WTC11 (cell line): Measurements from ENCODE around the gene NFIC. TPM values are rescaled to one million over a fixed set of nuclear protein-coding genes. Genes with fewer than 3 reads are reported as not detected.
"Not testable (repeated sequence)": the region's sequence is repeated elsewhere in the genome, so short reads cannot be mapped to it uniquely, and the experiment has no call there.

Experiments
- ATAC-seq: fragments of 200-7000 bp; cut with Tn5 transposase; 2 replicates; pipeline ENCODE4 v1.10.0; 2021; ENCODE audit warnings: mild to moderate bottlenecking, moderate library complexity
- CTCF ChIA-PET: fragments of 300-600 bp; sonication (Branson Sonifier 250); formaldehyde crosslinking; loops from one replicate; lab custom pipeline; 2021; ENCODE audit warnings: antibody characterized with exemption; lab: Charles Lee
- POLR2A ChIA-PET: fragments of 350-600 bp; sonication (Branson Sonifier 250); formaldehyde crosslinking; loops from one replicate; lab custom pipeline; 2021; ENCODE audit warnings: antibody characterized with exemption; lab: Charles Lee
- DNase-seq: peaks from one replicate; pipeline ENCODE4 v3.0.0; 2021; ENCODE audit warnings: low spot score
- H3K27ac Mint-ChIP-seq: 2 replicates; pipeline ENCODE4 v1.8.0; 2021; ENCODE audit warnings: mixed read lengths
- H3K27me3 Mint-ChIP-seq: 2 replicates; pipeline ENCODE4 v1.8.0; 2021; ENCODE audit warnings: low read depth, mild to moderate bottlenecking, moderate library complexity, mixed read lengths
- H3K36me3 Mint-ChIP-seq: 2 replicates; pipeline ENCODE4 v1.8.0; 2021; ENCODE audit warnings: mixed read lengths
- H3K4me1 Mint-ChIP-seq: 2 replicates; pipeline ENCODE4 v1.8.0; 2022; ENCODE audit warnings: mixed read lengths
- H3K4me3 Mint-ChIP-seq: 2 replicates; pipeline ENCODE4 v1.8.0; 2021; ENCODE audit warnings: mild to moderate bottlenecking, moderate library complexity, mixed read lengths
- H3K9me3 Mint-ChIP-seq: 2 replicates; pipeline ENCODE4 v1.8.0; 2021; ENCODE audit warnings: mixed read lengths
- ATF2 ChIP-seq: sonication (generic); formaldehyde crosslinking; IDR thresholded peaks from 2 replicates; pipeline ENCODE4 v1.8.1; 2022; ENCODE audit warnings: low read depth, missing genetic modification reagents, borderline replicate concordance
- ELF4 ChIP-seq: sonication (generic); formaldehyde crosslinking; IDR thresholded peaks from 2 replicates; pipeline ENCODE4 v1.8.1; 2022; ENCODE audit warnings: low read depth, mild to moderate bottlenecking, moderate library complexity, missing genetic modification reagents
- FOXK1 ChIP-seq: sonication (generic); formaldehyde crosslinking; IDR thresholded peaks from 2 replicates; pipeline ENCODE4 v1.8.0; 2022; ENCODE audit warnings: mild to moderate bottlenecking, moderate library complexity, missing genetic modification reagents
- FOXP1 ChIP-seq: sonication (generic); formaldehyde crosslinking; IDR thresholded peaks from 2 replicates; pipeline ENCODE4 v1.8.0; 2022; ENCODE audit warnings: missing genetic modification reagents, mild to moderate bottlenecking, moderate library complexity, borderline replicate concordance
- GTF2I ChIP-seq: fragments of 250-450 bp; sonication (Bioruptor Pico); conservative IDR thresholded peaks from 2 replicates; pipeline ENCODE4 v1.4.0; 2021; ENCODE audit warnings: mild to moderate bottlenecking
- HMGA2 ChIP-seq: fragments of 250-450 bp; sonication (Bioruptor Pico); IDR thresholded peaks from 2 replicates; pipeline ENCODE4 v1.4.0; 2021; ENCODE audit warnings: mild to moderate bottlenecking, moderate library complexity
- NR3C1 ChIP-seq: sonication (generic); formaldehyde crosslinking; conservative IDR thresholded peaks from 2 replicates; pipeline ENCODE4 v1.8.1; 2023; ENCODE audit warnings: low read depth, mild to moderate bottlenecking, missing genetic modification reagents
- PRRX2 ChIP-seq: fragments of 250-450 bp; sonication (Bioruptor Pico); IDR thresholded peaks from 2 replicates; pipeline ENCODE4 v1.8.0; 2021; ENCODE audit warnings: mild to moderate bottlenecking
- USF2 ChIP-seq: sonication (generic); formaldehyde crosslinking; IDR thresholded peaks from 2 replicates; pipeline ENCODE4 v1.8.1; 2023; ENCODE audit warnings: mild to moderate bottlenecking, missing genetic modification reagents, moderate library complexity
- ZNF138 ChIP-seq: sonication (generic); formaldehyde crosslinking; conservative IDR thresholded peaks from 2 replicates; pipeline ENCODE4 v1.8.1; 2022; ENCODE audit warnings: mild to moderate bottlenecking, moderate library complexity, missing genetic modification reagents
- ZNF281 ChIP-seq: sonication (generic); formaldehyde crosslinking; IDR thresholded peaks from 2 replicates; pipeline ENCODE4 v1.8.0; 2023; ENCODE audit warnings: mild to moderate bottlenecking, missing genetic modification reagents
- ZNF423 ChIP-seq: fragments of 250-450 bp; sonication (Bioruptor Pico); IDR thresholded peaks from 2 replicates; pipeline ENCODE4 v2.1.2; 2022; ENCODE audit warnings: mild to moderate bottlenecking, moderate library complexity
- total RNA-seq: library from RNA; stranded (reverse); gene quantifications from 3 replicates; pipeline ENCODE4 v1.2.3, GENCODE V29; 2021
- TF ChIP-seq, protein P1 (sequence below): sonication (generic); formaldehyde crosslinking; IDR thresholded peaks from 2 replicates; pipeline ENCODE4 v1.8.1; 2023; ENCODE audit warnings: mild to moderate bottlenecking, missing genetic modification reagents, borderline replicate concordance
- TF ChIP-seq, protein P2 (sequence below): fragments of 250-450 bp; sonication (Bioruptor Pico); IDR thresholded peaks from 2 replicates; pipeline ENCODE4 v1.9.0; 2021; ENCODE audit warnings: mild to moderate bottlenecking

NFIC gene
- total RNA-seq, 1 experiment from 2014 or later = 3.5 TPM

DNA sequence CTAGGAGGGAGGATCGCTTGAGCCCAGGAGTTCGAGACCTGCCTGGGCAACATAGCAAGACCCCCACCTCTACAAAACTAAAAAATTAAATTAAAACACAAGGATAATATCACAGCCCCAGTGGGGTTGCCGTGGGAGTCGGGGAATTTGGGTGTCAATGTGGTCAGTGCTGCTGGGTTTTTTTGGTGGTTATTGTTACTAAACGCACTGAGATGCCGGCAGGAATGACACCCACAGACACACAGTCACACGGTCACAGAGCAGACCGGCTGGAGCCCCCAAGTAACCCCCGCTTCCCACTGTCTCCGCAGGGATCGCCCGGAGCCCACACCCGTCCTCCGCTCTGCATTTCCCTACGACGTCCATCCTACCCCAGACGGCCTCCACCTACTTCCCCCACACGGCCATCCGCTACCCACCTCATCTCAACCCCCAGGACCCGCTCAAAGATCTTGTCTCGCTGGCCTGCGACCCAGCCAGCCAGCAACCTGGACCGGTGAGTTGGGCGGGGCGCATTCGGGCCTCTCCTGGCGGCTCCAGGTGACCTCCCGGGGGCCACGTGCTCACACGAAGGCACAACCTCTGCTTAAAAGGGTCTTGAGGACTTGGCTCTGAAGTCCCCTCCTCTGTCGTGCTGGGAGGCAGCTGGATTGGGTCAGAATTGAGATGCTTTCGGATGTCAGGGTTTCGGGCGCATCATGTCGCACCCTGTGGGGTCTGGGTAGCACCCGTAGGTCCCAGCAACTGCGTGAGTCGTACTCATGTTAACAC is 86.0 kb downstream of the NFIC start:
- POLR2A ChIA-PET = no interaction called here
- Mint-ChIP-seq H3K36me3 (no peaks in the 10 kb centered on the region), H3K27ac (no peak overlapping the region), H3K9me3 (no peaks in the 10 kb centered on the region), H3K4me3 (no peak overlapping the region), H3K27me3 (no peaks in the 10 kb centered on the region), H3K4me1 (no peaks in the 10 kb centered on the region)
- ATAC-seq (no peak), DNase-seq (no peak)
- TF ChIP-seq FOXP1 = no peak
- no peak for TF ChIP-seq ZNF281 (CRISPR knock-in tag)
- TF ChIP-seq USF2 (CRISPR knock-in tag) = no peak
- TF ChIP-seq, all 79 proteins: peak for 0
- CTCF ChIA-PET = no interaction called here

- ATAC-seq, H3K4me3 Mint-ChIP-seq, DNase-seq, POLR2A ChIA-PET, H3K27ac Mint-ChIP-seq, H3K9me3 Mint-ChIP-seq, H3K4me1 Mint-ChIP-seq, H3K36me3 Mint-ChIP-seq, H3K27me3 Mint-ChIP-seq: not testable (repeated sequence)
- CTCF ChIA-PET = interaction anchor here (0.7 kb wide), 1 partner anchor 219 kb away, joined by 3 read pairs; no protein-coding TSS in a partner anchor
Observed at GRCh38 chr19:3452942-3453214, 86.5 kb downstream of the NFIC start.

DNA sequence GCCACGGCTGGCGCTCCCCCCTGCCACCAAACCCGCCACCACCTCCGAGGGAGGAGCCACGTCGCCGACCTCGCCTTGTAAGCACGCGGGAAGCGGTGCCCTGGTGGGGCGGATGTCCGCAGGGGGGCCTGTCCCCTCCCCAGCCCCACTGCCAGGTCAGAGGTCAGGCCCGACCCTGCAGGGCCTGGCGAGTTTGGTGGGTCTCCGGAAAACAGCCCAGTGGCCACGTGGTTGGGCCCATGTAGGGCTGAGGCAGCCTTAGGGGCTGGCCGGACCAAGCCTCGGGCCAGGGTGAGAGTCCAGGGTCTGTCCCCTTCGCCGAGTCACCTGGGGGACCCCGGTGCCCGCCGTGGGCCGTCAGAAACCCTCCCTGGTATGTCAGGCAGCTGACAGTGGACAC is 87.5 kb downstream of the NFIC start:
- H3K36me3 Mint-ChIP-seq = no peaks in the 10 kb centered on the region
- CTCF ChIA-PET = no interaction called here
- peaks cover 3% of the 10 kb centered on the region for H3K4me1 Mint-ChIP-seq
- no peak for TF ChIP-seq ZNF423 (CRISPR knock-in tag)
- TF ChIP-seq FOXK1 (CRISPR knock-in tag) = no peak
- no peak for TF ChIP-seq PRRX2 (CRISPR knock-in tag)
- no peak for TF ChIP-seq HMGA2 (CRISPR knock-in tag)
- TF ChIP-seq NR3C1 (CRISPR knock-in tag) = no peak
- TF ChIP-seq, protein P1, sequence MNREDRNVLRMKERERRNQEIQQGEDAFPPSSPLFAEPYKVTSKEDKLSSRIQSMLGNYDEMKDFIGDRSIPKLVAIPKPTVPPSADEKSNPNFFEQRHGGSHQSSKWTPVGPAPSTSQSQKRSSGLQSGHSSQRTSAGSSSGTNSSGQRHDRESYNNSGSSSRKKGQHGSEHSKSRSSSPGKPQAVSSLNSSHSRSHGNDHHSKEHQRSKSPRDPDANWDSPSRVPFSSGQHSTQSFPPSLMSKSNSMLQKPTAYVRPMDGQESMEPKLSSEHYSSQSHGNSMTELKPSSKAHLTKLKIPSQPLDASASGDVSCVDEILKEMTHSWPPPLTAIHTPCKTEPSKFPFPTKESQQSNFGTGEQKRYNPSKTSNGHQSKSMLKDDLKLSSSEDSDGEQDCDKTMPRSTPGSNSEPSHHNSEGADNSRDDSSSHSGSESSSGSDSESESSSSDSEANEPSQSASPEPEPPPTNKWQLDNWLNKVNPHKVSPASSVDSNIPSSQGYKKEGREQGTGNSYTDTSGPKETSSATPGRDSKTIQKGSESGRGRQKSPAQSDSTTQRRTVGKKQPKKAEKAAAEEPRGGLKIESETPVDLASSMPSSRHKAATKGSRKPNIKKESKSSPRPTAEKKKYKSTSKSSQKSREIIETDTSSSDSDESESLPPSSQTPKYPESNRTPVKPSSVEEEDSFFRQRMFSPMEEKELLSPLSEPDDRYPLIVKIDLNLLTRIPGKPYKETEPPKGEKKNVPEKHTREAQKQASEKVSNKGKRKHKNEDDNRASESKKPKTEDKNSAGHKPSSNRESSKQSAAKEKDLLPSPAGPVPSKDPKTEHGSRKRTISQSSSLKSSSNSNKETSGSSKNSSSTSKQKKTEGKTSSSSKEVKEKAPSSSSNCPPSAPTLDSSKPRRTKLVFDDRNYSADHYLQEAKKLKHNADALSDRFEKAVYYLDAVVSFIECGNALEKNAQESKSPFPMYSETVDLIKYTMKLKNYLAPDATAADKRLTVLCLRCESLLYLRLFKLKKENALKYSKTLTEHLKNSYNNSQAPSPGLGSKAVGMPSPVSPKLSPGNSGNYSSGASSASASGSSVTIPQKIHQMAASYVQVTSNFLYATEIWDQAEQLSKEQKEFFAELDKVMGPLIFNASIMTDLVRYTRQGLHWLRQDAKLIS (CRISPR knock-in tag) = no peak
- TF ChIP-seq ZNF138 (CRISPR knock-in tag) = no peak
- TF ChIP-seq GTF2I = no peak
- TF ChIP-seq ELF4 (CRISPR knock-in tag) = no peak
- TF ChIP-seq ATF2 (CRISPR knock-in tag) = no peak
- no peak for TF ChIP-seq USF2 (CRISPR knock-in tag)
- TF ChIP-seq, protein P2, sequence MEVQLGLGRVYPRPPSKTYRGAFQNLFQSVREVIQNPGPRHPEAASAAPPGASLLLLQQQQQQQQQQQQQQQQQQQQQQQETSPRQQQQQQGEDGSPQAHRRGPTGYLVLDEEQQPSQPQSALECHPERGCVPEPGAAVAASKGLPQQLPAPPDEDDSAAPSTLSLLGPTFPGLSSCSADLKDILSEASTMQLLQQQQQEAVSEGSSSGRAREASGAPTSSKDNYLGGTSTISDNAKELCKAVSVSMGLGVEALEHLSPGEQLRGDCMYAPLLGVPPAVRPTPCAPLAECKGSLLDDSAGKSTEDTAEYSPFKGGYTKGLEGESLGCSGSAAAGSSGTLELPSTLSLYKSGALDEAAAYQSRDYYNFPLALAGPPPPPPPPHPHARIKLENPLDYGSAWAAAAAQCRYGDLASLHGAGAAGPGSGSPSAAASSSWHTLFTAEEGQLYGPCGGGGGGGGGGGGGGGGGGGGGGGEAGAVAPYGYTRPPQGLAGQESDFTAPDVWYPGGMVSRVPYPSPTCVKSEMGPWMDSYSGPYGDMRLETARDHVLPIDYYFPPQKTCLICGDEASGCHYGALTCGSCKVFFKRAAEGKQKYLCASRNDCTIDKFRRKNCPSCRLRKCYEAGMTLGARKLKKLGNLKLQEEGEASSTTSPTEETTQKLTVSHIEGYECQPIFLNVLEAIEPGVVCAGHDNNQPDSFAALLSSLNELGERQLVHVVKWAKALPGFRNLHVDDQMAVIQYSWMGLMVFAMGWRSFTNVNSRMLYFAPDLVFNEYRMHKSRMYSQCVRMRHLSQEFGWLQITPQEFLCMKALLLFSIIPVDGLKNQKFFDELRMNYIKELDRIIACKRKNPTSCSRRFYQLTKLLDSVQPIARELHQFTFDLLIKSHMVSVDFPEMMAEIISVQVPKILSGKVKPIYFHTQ (CRISPR knock-in tag) = no peak

More for the DNA sequence above, 87.5 kb downstream of the NFIC start:
- H3K27me3 Mint-ChIP-seq = peaks cover 4% of the 10 kb centered on the region; the same call in 1 of the 2 replicates
- POLR2A ChIA-PET = no interaction called here
- no peak for DNase-seq
- H3K4me3 Mint-ChIP-seq = no peak overlapping the region
- H3K9me3 Mint-ChIP-seq = no peaks in the 10 kb centered on the region
- ATAC-seq = no peak
- no peak overlapping the region for H3K27ac Mint-ChIP-seq
